Measurements from ENCODE around the gene NHLH1. TPM values are rescaled to one million over a fixed set of nuclear protein-coding genes. Genes with fewer than 3 reads are reported as not detected.

Gene NHLH1
- total and polyA plus RNA-seq, 2 of the 4 experiments (the other 2 are of a cell fraction): 0.14 TPM; not detected in 1

GRCh38 chr1:160359559-160360226, 7.2 kb upstream of the NHLH1 start:
- ChIA-PET CTCF (no interaction called here), POLR2A (ENCODE audit: unreplicated experiment) (no interaction called here)
- dilution Hi-C loops (cut with HindIII; ENCODE audit: low sequenced_read_pairs, unreplicated experiment): no loop called here
- Histone ChIP-seq H4K8ac (ENCODE audit: low read depth in 2 of 2, low read length in 2 of 2) (no peak overlapping the region), H4K20me1 (ENCODE audit: insufficient read depth, low read length) (no peaks in the 10 kb centered on the region; the same call in 1 of the 2 replicates), H3K9me3 (ENCODE audit: control insufficient read depth, insufficient read depth, low read length) (no peaks in the 10 kb centered on the region), H3K4me1 (ENCODE audit: control insufficient read depth, insufficient read depth, low read length) (peaks cover 2% of the 10 kb centered on the region; the same call in 1 of the 2 replicates), H4K91ac (ENCODE audit: insufficient read depth, low read depth, low read length) (no peak overlapping the region), H2AK5ac (ENCODE audit: low read depth, low read length) (no peak overlapping the region), H3K36me3 (ENCODE audit: control insufficient read depth, insufficient read depth, low read length) (peaks cover 37% of the 10 kb centered on the region), H2AK9ac (replicated peaks; ENCODE audit: low read depth, low read length, poor library complexity) (no peak overlapping the region), H3K56ac (ENCODE audit: extremely low read depth, insufficient read depth, low read length) (no peak overlapping the region), H3K23ac (ENCODE audit: low read depth, low read length) (no peak overlapping the region), H4K5ac (ENCODE audit: low read depth, low read length) (no peak overlapping the region), H3K4me2 (ENCODE audit: low read depth, low read length) (no peak overlapping the region), H3K79me1 (ENCODE audit: low read depth in 1 of 2, low read length in 2 of 2) (no peaks in the 10 kb centered on the region), H3K4me3 (ENCODE audit: insufficient read depth, low read depth, low read length) (no peak overlapping the region), H3K18ac (ENCODE audit: low read depth, low read length) (no peak overlapping the region), H2BK15ac (ENCODE audit: low read depth, low read length) (no peak overlapping the region), H3K9me1 (ENCODE audit: insufficient read depth, low read length) (no peaks in the 10 kb centered on the region; the same call in 1 of the 2 replicates), H2BK20ac (ENCODE audit: low read depth, low read length) (no peak overlapping the region), H3K27ac (ENCODE audit: insufficient read depth, low read length) (no peak overlapping the region), H2BK120ac (ENCODE audit: low read depth, low read length) (no peak overlapping the region), H3K27me3 (ENCODE audit: control insufficient read depth, insufficient read depth, low read length) (no peaks in the 10 kb centered on the region), H3K4ac (ENCODE audit: low read depth, low read length) (no peak overlapping the region), H2BK5ac (ENCODE audit: low read depth, low read length, poor library complexity, severe bottlenecking) (no peak overlapping the region), H3K14ac (replicated peaks; ENCODE audit: low read depth, low read length) (no peak overlapping the region), H3K9ac (ENCODE audit: low read depth, low read length) (no peak overlapping the region), H2AFZ (replicated peaks; ENCODE audit: low read length, poor library complexity) (no peak overlapping the region)
- no peak for TF ChIP-seq RCOR1 (IDR thresholded peaks at IDR 0.05; ENCODE audit: insufficient replicate concordance, low read length)
- no peak for TF ChIP-seq MAFK (IDR thresholded peaks at IDR 0.05; ENCODE audit: low read depth, low read length)
- TF ChIP-seq RAD21 (IDR thresholded peaks at IDR 0.05; ENCODE audit: low read length): no peak
- TF ChIP-seq ELK1 (IDR thresholded peaks at IDR 0.05; ENCODE audit: borderline replicate concordance, low read depth, low read length): no peak
- no peak for TF ChIP-seq SMC3 (IDR thresholded peaks at IDR 0.05; ENCODE audit: low read depth, low read length)
- no peak for TF ChIP-seq CTCF (conservative IDR thresholded peaks at IDR 0.05; ENCODE audit: low read depth, low read length)
- no peak for TF ChIP-seq FOS (IDR thresholded peaks at IDR 0.05; ENCODE audit: low read depth, low read length)
- TF ChIP-seq USF2 (IDR thresholded peaks at IDR 0.05; ENCODE audit: low read depth, low read length): no peak
- no peak for TF ChIP-seq NFE2L2 (IDR thresholded peaks at IDR 0.05; ENCODE audit: low read depth, low read length)
- no peak for TF ChIP-seq BHLHE40 (IDR thresholded peaks at IDR 0.05; ENCODE audit: low read depth, low read length)
- no peak for TF ChIP-seq MXI1 (IDR thresholded peaks at IDR 0.05; ENCODE audit: borderline replicate concordance, low read depth, low read length)
- TF ChIP-seq RFX5 (IDR thresholded peaks at IDR 0.05; ENCODE audit: low read depth, low read length): no peak
- TF ChIP-seq CEBPB (IDR thresholded peaks at IDR 0.05; ENCODE audit: low read depth, low read length): no peak
- TF ChIP-seq MAZ (IDR thresholded peaks at IDR 0.05; ENCODE audit: borderline replicate concordance, low read depth, low read length): no peak
- TF ChIP-seq CHD1 (IDR thresholded peaks at IDR 0.05; ENCODE audit: low read depth, low read length): no peak
- TF ChIP-seq POLR2A (IDR thresholded peaks at IDR 0.05; ENCODE audit: low read depth, low read length): no peak
- ATAC-seq (ENCODE audit: low read depth) (no peak; the same call in 1 of the 2 replicates), DNase-seq (peak; percentile 32)
- no TSS peak for BruUV-seq (replicated peaks)
- 100% methylated on average over 2 of the region's 9 CpGs; no CpG with 5 or more reads in 1 of the 2 experiments for WGBS, 2 experiments (ENCODE audit: extremely low coverage in 2 of 2, insufficient read length in 1 of 2)
- in situ Hi-C loops (cut with MboI; ENCODE audit: low sequenced_read_pairs): loop anchor here (10.0 kb wide), 1 partner anchor 265 kb away; the partner anchor contains the start of gene IGSF8
- intact Hi-C loops (cut with micrococcal nuclease): no loop called here
